ENCODE measurements around the gene ZNRF1.

The ZNRF1 gene

DNA sequence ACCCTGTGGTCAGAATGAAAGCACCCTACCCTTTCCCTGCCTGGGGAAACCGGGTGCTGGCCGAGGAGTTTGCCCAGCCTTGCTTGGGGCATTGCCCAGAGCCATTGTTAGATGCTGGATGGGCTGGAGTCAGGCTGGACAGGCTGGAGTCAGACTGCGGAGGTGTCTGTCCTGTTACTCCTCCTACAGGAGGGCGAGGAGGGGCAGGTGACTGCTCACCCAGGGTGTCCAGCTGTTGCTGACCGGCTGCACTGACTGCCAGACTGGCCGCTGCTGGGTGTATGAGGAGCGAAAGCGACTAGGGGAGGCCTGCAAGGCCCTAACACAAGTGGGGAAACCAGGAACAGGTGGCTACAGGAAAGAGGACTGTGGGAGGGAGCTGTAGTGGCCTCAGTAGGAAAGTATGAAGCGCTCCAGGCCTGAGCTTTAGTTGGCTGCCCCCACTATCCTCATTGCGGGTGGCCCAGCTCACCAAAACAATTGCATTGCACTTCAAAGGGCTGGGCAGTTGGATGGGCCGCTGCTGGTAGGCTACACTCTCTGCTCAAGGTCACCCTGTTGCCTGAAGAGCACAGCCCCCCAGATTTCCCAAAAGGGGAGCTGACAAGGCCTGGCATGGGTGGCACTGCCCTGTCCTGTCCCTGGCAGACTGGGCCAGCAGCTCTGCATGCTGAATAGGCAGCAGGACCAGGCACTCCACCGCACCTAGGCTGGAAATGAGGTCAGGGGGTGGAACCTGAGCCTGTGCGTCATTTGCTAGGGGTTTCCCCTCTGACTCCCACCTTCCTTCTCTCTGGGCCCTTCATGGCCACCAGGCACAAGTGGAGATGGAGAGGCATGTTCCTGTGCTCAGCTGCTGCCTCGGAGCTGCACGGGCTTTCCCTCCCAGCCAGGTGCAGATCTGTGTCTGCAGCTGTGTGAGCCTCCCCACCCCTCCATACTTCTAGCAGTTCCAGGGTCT, 99.4 kb downstream of the ZNRF1 start:
- Histone ChIP-seq H3K4me3 (ENCODE audit: low read length) (no peak overlapping the region), H3K36me3 (ENCODE audit: insufficient read depth, low read length) (peaks cover 16% of the 10 kb centered on the region), H3K9me3 (ENCODE audit: low read length) (no peaks in the 10 kb centered on the region), H2AFZ (ENCODE audit: low read depth, low read length) (no peak overlapping the region), H3K27me3 (ENCODE audit: insufficient read depth, low read length) (no peaks in the 10 kb centered on the region), H3K4me1 (ENCODE audit: insufficient read depth, low read length) (peaks cover 15% of the 10 kb centered on the region)

DNA sequence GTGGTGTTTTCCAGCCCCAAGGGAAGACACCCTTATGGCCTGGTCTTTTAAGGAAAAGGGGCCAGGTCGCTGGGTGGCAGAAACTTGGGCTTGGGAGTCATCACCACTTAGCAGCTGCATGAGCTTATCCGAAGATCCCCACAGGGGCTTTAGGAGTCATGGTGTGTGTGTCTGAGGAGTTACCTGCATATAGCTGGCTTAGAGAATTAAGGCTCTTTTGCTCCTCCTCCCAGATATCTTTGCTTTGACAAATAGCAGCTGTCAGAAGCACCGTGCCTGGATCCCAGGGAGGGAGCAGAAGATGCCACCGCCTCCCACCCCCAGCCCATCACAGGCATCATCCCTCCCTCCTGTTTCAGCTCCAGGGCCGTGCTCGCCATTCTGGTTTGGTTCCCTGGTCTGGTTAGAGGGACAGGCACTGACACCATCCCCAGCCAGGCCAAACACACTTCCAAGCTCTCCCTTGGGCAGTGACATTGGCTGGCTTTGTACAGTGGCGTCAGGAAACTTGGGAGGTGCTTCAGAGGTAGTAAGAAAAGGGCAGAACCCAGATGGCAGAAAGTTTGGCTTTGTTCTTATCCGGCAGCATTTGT, 100.3 kb downstream of the ZNRF1 start:
- no peak overlapping the region for H2AFZ ChIP-seq (ENCODE audit: low read depth, low read length)
- H3K9me3 ChIP-seq (ENCODE audit: low read length), result no peaks in the 10 kb centered on the region
- peaks cover 15% of the 10 kb centered on the region for H3K4me1 ChIP-seq (ENCODE audit: insufficient read depth, low read length)
- H3K27me3 ChIP-seq (ENCODE audit: insufficient read depth, low read length), result no peaks in the 10 kb centered on the region
- H3K4me3 ChIP-seq (ENCODE audit: low read length), result no peak overlapping the region
- H3K36me3 ChIP-seq (ENCODE audit: insufficient read depth, low read length), result peaks cover 8% of the 10 kb centered on the region

DNA sequence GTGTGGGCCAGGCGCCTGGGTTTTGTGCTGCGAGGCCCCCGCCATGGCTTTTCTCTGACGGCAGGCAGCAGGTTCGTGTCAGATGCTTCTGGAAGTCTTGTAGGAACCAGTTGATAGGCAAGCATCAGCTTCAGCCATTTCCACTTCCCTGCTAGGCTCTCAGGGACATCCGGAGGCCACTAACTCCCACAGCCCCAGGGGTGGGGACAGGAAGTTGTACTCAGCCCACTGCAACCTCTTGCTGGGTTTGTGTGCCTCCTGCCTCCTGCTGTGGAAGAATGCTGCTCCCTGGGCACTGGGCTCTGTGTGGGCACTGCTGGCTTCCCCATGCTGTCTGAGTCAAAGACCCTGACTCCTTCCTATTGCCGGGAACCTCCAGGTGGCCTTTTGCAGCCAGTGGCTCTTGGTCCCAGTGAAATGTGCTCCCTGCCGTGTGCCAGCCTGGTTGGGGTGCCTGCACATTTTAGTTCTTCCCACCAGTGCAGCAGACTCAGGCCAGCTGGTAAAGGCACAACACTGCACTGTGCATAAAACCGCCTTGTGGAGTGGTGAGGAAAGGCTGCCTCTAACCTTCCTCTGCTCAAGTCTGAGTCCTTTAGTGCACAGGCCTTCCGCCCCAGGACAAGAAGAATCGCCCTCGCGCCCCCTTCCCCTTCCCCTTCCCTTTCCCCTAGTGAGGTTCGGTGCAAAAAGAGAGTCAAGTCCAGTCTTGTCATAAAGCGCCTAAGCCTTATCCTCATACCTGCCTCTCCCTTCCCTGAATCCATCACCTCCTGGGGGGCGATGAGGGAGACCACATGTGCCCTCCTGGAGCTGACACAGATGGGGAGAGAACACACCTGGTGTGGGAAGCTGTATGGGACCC, 101.1 kb downstream of the ZNRF1 start:
- Histone ChIP-seq H3K4me1 (ENCODE audit: insufficient read depth, low read length) (peaks cover 11% of the 10 kb centered on the region), H3K4me3 (ENCODE audit: low read length) (no peak overlapping the region), H3K9me3 (ENCODE audit: low read length) (no peaks in the 10 kb centered on the region), H3K27me3 (ENCODE audit: insufficient read depth, low read length) (no peaks in the 10 kb centered on the region), H2AFZ (ENCODE audit: low read depth, low read length) (no peak overlapping the region), H3K36me3 (ENCODE audit: insufficient read depth, low read length) (peaks cover 3% of the 10 kb centered on the region)

DNA sequence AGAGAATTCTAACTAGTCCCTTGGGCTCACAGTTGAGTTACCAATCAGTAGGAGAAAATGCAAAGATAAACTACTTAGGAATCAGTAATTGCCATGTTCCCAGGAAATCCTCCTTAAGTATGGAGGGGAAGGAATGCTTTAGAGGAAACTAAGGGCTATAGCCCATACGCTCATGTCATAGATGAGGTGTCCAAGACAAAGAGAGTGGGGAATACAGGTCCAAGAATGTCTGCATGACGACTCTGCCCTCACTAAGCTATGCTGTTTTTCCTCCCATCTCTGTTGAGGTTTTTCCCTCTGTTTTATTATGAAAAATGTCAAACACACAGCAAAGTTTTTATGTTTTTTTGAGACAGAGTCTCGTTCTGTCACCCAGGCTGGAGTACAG, 101.8 kb downstream of the ZNRF1 start:
- no peaks in the 10 kb centered on the region for H3K27me3 ChIP-seq (ENCODE audit: insufficient read depth, low read length)
- H3K9me3 ChIP-seq (ENCODE audit: low read length), result no peaks in the 10 kb centered on the region
- no peak overlapping the region for H3K4me3 ChIP-seq (ENCODE audit: low read length)
- H3K36me3 ChIP-seq (ENCODE audit: insufficient read depth, low read length), result peaks cover 8% of the 10 kb centered on the region
- no peak overlapping the region for H2AFZ ChIP-seq (ENCODE audit: low read depth, low read length)
- H3K4me1 ChIP-seq (ENCODE audit: insufficient read depth, low read length), result peaks cover 5% of the 10 kb centered on the region

DNA sequence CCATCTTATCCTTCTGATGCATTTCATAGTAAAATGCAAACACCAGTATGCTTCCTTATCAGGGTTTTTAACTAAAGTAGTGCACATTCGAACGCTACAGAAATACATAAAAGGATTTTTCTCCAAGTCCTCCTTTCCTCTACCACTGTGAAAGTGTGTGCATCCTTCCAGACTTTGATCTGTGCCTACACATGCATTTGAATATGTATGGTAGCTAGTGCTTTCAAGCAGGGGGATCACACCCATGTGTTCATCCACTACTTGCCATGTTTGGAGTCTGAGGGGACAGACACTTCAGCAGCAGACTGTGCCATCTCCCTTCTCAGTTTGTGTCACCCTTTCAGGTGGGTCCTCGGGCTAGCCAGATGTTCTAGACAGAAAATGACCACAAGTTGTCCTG, 102.8 kb downstream of the ZNRF1 start:
- Histone ChIP-seq H3K36me3 (ENCODE audit: insufficient read depth, low read length) (peaks cover 14% of the 10 kb centered on the region), H3K4me1 (ENCODE audit: insufficient read depth, low read length) (no peaks in the 10 kb centered on the region), H3K9me3 (ENCODE audit: low read length) (no peaks in the 10 kb centered on the region), H2AFZ (ENCODE audit: low read depth, low read length) (no peak overlapping the region), H3K4me3 (ENCODE audit: low read length) (no peak overlapping the region), H3K27me3 (ENCODE audit: insufficient read depth, low read length) (no peaks in the 10 kb centered on the region)

DNA sequence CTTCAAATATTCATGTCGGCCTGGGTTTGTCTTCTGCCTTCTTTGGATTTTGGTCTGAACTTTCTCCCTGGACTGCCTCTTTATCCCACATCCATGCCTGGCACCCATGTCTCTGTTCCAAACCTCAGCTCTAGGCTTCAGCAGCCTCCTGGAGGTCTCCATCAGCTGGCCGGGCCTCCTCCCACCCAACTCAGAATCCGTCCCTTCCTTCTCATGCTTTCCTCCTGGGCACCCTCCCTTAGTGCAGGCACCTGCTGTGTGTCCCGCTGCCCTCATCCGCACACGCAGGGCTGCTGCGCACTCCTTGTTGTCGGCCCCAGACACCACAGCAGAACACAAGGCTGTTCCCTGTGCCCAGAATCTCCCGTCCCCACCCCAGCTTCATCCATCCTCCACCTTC, 103.8 kb downstream of the ZNRF1 start:
- H3K4me3 ChIP-seq (ENCODE audit: low read length), result no peak overlapping the region
- no peak overlapping the region for H2AFZ ChIP-seq (ENCODE audit: low read depth, low read length)
- H3K4me1 ChIP-seq (ENCODE audit: insufficient read depth, low read length), result no peaks in the 10 kb centered on the region
- no peaks in the 10 kb centered on the region for H3K27me3 ChIP-seq (ENCODE audit: insufficient read depth, low read length)
- H3K9me3 ChIP-seq (ENCODE audit: low read length), result no peaks in the 10 kb centered on the region
- peaks cover 16% of the 10 kb centered on the region for H3K36me3 ChIP-seq (ENCODE audit: insufficient read depth, low read length)

DNA sequence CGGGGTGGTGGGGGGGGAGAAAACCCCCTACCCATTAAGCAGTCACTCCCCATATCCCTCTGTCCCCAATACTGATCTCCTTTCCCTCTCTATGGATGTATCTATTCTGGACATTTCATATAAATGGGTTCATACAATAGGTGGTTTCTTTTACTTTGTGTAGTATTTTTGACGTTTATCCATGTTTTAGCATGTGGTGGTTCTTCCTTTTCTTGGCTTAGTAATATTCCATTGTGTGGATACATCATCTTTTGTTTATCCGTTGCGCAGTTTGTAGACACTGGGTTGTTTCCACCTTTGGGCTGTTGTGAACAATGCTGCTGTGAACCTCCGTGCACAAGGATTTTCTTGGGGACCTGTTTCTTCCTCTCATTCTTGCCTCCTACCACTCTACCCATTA, 105.2 kb downstream of the ZNRF1 start:
- no peak overlapping the region for H3K4me3 ChIP-seq (ENCODE audit: low read length)
- H3K4me1 ChIP-seq (ENCODE audit: insufficient read depth, low read length), result no peaks in the 10 kb centered on the region
- H3K9me3 ChIP-seq (ENCODE audit: low read length), result no peaks in the 10 kb centered on the region
- H3K27me3 ChIP-seq (ENCODE audit: insufficient read depth, low read length), result no peaks in the 10 kb centered on the region
- H3K36me3 ChIP-seq (ENCODE audit: insufficient read depth, low read length), result peaks cover 16% of the 10 kb centered on the region
- H2AFZ ChIP-seq (ENCODE audit: low read depth, low read length), result no peak overlapping the region

DNA sequence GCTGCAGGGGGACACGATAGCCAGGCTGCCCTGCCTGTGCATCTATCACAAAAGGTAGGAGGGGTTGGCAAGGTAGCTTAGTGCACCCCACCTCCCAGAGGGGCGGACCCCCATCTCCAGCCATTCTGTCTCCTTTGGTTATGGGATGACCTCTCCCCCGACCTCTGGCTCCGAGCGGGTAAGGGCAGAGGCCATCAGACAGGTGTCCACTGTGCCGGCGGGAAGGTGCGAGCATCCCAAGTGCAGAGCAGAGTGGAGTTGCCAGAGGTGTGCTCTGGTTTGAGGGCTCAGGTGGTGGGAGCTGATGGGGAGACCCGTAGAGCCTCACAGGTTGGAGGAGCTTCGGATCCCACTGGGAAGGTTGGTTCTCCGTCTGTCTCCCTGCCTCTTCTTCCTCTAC, 106.0 kb downstream of the ZNRF1 start:
- H2AFZ ChIP-seq (ENCODE audit: low read depth, low read length), result no peak overlapping the region
- peaks cover 16% of the 10 kb centered on the region for H3K36me3 ChIP-seq (ENCODE audit: insufficient read depth, low read length)
- peaks cover 5% of the 10 kb centered on the region for H3K4me1 ChIP-seq (ENCODE audit: insufficient read depth, low read length)
- H3K4me3 ChIP-seq (ENCODE audit: low read length), result no peak overlapping the region
- H3K27me3 ChIP-seq (ENCODE audit: insufficient read depth, low read length), result no peaks in the 10 kb centered on the region
- H3K9me3 ChIP-seq (ENCODE audit: low read length), result no peaks in the 10 kb centered on the region

DNA sequence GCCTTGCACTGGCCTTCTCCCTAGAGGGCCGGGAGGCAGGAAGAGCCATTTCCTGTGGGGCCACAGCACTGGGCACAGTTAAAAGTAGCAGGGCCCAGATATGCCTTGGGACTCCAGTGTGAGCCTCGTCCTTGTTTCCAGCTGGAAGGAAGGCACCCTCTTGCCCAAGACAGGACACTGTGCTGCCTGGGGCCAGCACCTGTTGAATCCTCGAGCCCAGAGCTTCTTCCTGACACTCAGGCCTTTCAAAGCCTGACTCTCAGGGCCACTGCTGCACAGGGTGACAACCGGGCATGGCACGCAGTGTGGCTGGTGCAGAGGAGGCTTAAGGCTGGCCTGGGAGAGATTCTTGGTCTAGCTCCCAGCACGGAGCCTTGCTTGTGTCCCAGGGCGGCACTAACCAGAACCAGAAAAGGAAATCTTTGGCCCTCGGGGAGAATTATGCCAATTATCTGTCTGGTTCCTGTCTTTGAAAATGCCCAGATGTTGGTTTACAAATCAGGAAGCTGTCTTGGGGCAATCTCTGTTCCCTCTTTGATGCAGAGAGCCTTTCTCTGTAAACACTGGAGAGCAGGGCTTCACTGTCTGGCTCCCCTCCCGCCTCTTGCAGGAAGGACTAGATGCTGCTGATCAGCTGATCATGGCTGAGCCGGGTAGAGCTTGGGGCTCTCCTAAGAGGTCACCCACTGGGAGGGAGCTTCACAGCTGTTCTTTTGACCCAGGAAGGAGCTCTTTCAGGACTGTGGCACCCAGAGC, 106.7 kb downstream of the ZNRF1 start:
- peaks cover 16% of the 10 kb centered on the region for H3K36me3 ChIP-seq (ENCODE audit: insufficient read depth, low read length)
- no peak overlapping the region for H2AFZ ChIP-seq (ENCODE audit: low read depth, low read length)
- H3K4me1 ChIP-seq (ENCODE audit: insufficient read depth, low read length), result peaks cover 12% of the 10 kb centered on the region
- no peak overlapping the region for H3K4me3 ChIP-seq (ENCODE audit: low read length)
- no peaks in the 10 kb centered on the region for H3K27me3 ChIP-seq (ENCODE audit: insufficient read depth, low read length)
- H3K9me3 ChIP-seq (ENCODE audit: low read length), result no peaks in the 10 kb centered on the region

DNA sequence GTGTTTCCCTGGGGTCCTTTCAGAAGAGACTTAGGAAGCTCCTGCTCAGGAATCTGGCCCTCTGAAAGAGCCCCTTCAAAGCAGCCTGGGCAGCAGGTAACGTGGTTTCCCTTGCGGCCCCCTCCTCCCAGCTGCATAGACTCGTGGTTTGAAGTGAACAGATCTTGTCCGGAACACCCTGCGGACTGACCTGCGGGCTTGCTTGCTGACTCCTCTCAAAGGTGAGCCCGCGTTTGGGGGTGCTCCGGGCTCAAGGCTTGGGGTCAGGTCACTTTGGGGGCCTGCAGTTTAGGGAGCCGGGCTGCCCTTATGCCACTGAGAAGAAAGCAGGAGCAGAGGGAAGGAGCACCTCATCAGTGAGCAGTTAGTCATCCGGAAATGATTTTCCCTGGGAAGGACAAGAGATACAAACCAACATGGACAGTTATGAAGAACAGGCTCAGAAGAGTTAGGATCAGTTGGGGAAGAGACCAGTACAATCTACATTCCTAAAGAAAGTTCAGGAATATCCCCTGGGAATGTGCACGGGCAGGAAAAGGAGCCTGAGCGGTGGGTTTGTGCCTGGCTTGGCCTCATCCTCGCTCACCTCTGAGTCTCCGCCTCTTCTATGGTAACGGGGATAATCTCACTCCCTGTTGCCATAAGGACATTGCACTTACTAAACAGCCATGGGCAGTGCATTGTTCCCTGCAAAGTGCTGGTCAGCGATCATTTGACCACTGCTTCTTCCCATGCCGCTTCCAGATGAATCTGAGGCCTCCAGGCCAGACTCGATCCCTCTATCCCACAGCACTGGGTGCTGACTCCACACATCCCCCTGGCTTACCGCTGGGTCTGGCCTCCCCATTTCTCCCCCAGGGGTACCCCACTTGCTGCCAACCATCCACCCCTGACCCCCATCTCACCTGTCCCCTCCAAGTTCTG, 107.8 kb downstream of the ZNRF1 start:
- H2AFZ ChIP-seq (ENCODE audit: low read depth, low read length), result no peak overlapping the region
- H3K4me3 ChIP-seq (ENCODE audit: low read length), result no peak overlapping the region
- peaks cover 18% of the 10 kb centered on the region for H3K4me1 ChIP-seq (ENCODE audit: insufficient read depth, low read length)
- H3K27me3 ChIP-seq (ENCODE audit: insufficient read depth, low read length), result no peaks in the 10 kb centered on the region
- H3K9me3 ChIP-seq (ENCODE audit: low read length), result no peaks in the 10 kb centered on the region
- peaks cover 16% of the 10 kb centered on the region for H3K36me3 ChIP-seq (ENCODE audit: insufficient read depth, low read length)

DNA sequence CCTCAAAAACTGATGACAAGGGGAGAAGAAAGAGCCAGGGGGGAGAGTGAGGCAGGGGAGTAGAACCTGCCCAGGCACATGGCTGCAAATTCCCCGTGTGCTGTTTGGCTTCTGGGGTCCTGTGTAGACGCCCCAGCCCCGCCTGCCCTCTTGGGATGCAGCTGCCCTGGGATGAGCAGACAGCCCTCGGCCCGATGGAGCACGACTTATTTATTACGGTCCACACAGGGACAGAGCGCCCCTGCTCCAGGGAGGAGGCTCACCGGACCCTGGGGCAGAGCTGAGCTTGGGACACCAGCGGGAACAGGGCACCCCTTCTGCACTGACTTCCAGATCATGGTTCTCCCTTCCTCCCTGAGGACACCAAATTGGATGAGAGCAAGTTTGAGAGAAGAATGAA, 108.7 kb downstream of the ZNRF1 start:
- Histone ChIP-seq H3K36me3 (ENCODE audit: insufficient read depth, low read length) (peaks cover 16% of the 10 kb centered on the region), H3K4me3 (ENCODE audit: low read length) (no peak overlapping the region), H3K9me3 (ENCODE audit: low read length) (no peaks in the 10 kb centered on the region), H3K4me1 (ENCODE audit: insufficient read depth, low read length) (peaks cover 18% of the 10 kb centered on the region), H3K27me3 (ENCODE audit: insufficient read depth, low read length) (no peaks in the 10 kb centered on the region), H2AFZ (ENCODE audit: low read depth, low read length) (no peak overlapping the region)
